Glutamatergic neuron (in vitro differentiated cells): ENCODE results near the gene FUT2. TPM values are rescaled to one million over a fixed set of nuclear protein-coding genes. Genes with fewer than 3 reads are reported as not detected.
A peak's percentile ranks its signal among the peaks of the same experiment; 100 is the strongest.

ENCODE experiments used
- DNase-seq: peaks from one replicate; pipeline ENCODE4 v3.0.0; 2022
- H3K27ac Mint-ChIP-seq: one replicate; pipeline ENCODE4 v1.8.0; 2020; ENCODE audit warnings: mild to moderate bottlenecking, mixed read lengths, inconsistent platforms; ENCODE audit not compliant: unreplicated experiment
- H3K27me3 Mint-ChIP-seq: one replicate; pipeline ENCODE4 v1.8.0; 2020; ENCODE audit warnings: mild to moderate bottlenecking, moderate library complexity, mixed read lengths, inconsistent platforms; ENCODE audit not compliant: unreplicated experiment
- H3K36me3 Mint-ChIP-seq: one replicate; pipeline ENCODE4 v1.8.0; 2020; ENCODE audit warnings: mild to moderate bottlenecking, mixed read lengths, inconsistent platforms; ENCODE audit not compliant: unreplicated experiment
- H3K4me1 Mint-ChIP-seq: one replicate; pipeline ENCODE4 v1.8.0; 2020; ENCODE audit warnings: mild to moderate bottlenecking, low read depth, mixed read lengths, inconsistent platforms; ENCODE audit not compliant: unreplicated experiment
- H3K4me3 Mint-ChIP-seq: one replicate; pipeline ENCODE4 v1.8.0; 2020; ENCODE audit warnings: mild to moderate bottlenecking, mixed read lengths, inconsistent platforms; ENCODE audit not compliant: unreplicated experiment
- H3K9me3 Mint-ChIP-seq: one replicate; pipeline ENCODE4 v1.8.0; 2020; ENCODE audit warnings: mild to moderate bottlenecking, moderate library complexity, mixed read lengths, inconsistent platforms; ENCODE audit not compliant: unreplicated experiment
- total RNA-seq: library from RNA; stranded (reverse); fragmentation: NEBNext Ultra II Directional; extraction: Animal tissue kit (Norgen Biotek cat#: 25700); gene quantifications from one replicate; pipeline ENCODE4 v1.2.1, GENCODE V29; 2021; ENCODE audit not compliant: unreplicated experiment
- TF ChIP-seq, protein P1 (sequence below): fragments of 200-600 bp; sonication (generic); IDR thresholded peaks from one replicate; pipeline ENCODE4 v1.5.0; 2021; ENCODE audit not compliant: partially characterized antibody, unreplicated experiment

Gene FUT2
- total RNA-seq, 1 donor from 2014 or later, result 0.22 TPM

DNA sequence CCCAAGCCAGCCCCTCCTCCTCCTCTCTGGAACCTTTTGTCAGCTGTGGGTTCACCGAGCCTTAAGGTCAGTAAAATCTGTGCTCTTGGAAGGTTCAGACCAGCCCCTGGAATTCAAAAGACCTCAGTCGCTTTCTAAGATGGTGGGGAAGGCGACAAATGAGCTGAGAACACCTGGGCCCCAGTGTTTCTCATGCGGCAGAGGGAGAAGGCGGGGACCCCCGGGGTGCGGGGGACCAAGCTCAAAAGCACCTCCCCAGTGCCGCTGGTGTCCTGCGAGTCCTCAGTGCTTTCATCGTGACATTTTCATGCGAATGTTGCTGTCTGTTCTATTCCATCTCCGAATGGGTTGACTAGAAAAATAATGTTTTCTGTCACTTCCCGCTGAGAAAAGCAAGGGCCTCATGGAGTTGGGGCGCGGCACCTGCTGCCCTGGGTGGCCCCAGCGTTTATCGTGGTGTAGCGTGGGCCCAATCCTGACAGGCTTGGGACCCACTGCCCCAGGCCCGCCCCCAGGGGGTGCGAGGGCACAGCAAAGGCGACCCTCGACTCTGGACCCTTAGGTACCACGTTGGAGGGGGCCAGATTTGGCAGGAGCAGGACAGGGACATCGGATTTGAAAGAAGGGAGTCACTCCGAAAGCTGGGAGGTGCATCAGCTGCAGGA, 22.2 kb upstream of the FUT2 start:
- Mint-ChIP-seq H3K27me3 (peaks cover 3% of the 10 kb centered on the region), H3K36me3 (no peaks in the 10 kb centered on the region), H3K27ac (no peak overlapping the region), H3K4me1 (peaks cover 9% of the 10 kb centered on the region), H3K4me3 (no peak overlapping the region), H3K9me3 (peaks cover 5% of the 10 kb centered on the region)
- TF ChIP-seq, protein P1, sequence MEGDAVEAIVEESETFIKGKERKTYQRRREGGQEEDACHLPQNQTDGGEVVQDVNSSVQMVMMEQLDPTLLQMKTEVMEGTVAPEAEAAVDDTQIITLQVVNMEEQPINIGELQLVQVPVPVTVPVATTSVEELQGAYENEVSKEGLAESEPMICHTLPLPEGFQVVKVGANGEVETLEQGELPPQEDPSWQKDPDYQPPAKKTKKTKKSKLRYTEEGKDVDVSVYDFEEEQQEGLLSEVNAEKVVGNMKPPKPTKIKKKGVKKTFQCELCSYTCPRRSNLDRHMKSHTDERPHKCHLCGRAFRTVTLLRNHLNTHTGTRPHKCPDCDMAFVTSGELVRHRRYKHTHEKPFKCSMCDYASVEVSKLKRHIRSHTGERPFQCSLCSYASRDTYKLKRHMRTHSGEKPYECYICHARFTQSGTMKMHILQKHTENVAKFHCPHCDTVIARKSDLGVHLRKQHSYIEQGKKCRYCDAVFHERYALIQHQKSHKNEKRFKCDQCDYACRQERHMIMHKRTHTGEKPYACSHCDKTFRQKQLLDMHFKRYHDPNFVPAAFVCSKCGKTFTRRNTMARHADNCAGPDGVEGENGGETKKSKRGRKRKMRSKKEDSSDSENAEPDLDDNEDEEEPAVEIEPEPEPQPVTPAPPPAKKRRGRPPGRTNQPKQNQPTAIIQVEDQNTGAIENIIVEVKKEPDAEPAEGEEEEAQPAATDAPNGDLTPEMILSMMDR, result no peak
- no peak for DNase-seq

DNA sequence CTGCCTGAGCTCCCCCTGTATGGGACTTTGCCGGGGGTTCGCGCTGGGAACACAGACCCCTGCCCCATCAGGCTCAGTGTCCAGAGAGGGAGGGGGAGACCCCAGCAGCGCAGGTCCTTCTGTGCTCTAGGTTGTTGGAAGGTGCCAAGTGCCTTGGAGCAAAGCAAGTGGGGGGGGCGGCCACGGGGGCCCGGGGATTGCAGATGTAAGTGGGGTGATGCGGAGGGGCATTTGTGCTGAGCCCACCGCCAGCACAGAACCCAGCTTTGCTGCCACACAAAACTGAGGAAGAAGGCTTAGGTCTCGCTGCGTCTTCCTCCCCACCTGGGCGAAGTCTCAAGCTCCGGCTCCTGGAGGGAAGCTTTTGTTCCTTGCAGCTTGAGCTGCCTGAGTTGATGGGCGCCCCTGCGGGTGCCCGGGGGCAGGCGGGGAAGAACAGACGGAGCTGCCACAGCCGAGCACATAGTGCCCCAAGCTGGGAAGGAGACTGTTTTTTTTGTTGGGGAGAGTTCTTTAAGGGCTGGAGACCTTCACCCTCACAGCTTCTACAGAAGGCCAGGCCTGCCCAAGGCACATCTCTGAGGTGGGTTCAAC, 21.5 kb upstream of the FUT2 start:
- TF ChIP-seq, protein P1, result no peak
- Mint-ChIP-seq H3K27me3 (peaks cover 3% of the 10 kb centered on the region), H3K4me1 (peaks cover 9% of the 10 kb centered on the region), H3K27ac (no peak overlapping the region), H3K9me3 (peaks cover 3% of the 10 kb centered on the region), H3K4me3 (no peak overlapping the region), H3K36me3 (no peaks in the 10 kb centered on the region)
- DNase-seq, result no peak

DNA sequence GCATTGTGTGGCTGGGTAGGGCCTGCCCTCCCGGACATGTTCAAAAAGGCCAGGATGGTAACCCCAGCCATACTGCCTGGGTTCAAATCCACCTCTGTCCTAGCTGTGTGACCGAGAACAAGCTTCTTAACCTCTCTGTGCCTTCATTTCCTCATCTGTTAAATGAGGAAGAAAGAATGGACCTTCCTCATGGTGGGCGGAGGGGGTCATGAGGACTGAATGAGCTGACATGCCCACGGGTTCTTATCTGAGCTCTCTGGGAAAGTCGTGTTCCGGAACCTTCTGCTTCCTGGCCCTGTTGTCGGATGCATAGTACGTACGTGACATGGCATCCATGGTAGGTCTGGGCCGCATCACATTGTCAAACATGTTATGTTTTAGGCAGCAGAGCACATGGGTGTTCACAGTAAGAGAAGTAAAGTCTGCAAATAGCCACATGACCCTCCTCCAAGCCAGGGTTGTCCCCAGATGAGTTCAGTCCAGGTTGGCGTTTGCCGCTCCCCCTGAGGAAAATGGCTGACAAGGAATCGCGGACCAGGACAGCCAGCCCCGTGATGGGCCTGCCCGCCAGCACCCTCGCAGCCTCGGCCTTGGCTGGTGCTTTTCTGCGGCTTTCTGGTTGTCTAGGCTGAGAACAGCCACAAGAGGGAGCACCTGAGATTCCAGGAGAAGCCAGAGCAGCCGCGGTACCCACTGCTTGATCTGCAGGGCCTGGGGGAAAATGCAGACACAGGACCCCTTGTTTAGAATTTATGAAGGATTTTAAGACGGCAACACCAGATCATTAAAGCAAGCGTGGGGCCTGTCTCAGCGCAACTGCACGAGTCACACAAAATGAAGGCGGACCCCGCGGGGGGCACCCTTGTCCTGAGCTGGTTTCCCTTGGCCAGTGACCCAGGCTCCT, 20.6 kb upstream of the FUT2 start:
- H3K27me3 Mint-ChIP-seq, result peaks cover 1% of the 10 kb centered on the region
- peaks cover 9% of the 10 kb centered on the region for H3K4me1 Mint-ChIP-seq
- no peak overlapping the region for H3K4me3 Mint-ChIP-seq
- peak; percentile 83 for DNase-seq
- no peaks in the 10 kb centered on the region for H3K36me3 Mint-ChIP-seq
- H3K9me3 Mint-ChIP-seq, result no peaks in the 10 kb centered on the region
- no peak overlapping the region for H3K27ac Mint-ChIP-seq
- TF ChIP-seq, protein P1, result peak; percentile 81

DNA sequence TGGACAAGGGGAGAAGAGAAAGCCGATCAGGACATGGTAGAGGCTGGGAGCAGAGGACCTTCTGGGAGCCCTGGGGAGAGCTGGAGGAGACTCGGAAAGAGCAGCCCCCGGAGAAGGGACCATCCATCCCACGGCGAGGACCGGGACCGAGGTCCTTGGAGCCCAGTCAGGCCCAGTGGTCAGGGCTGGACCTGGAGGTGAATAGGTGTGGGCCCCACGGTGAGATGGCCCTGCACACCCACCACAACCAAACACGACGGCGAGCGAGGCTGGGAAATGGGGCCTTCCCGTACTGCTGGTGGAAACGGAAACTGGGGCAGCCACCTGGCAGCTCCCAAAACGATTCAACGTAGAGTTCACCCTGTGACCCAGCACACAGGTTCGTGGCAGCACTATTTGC, 19.3 kb upstream of the FUT2 start:
- H3K9me3 Mint-ChIP-seq, result no peaks in the 10 kb centered on the region
- H3K4me3 Mint-ChIP-seq, result no peak overlapping the region
- no peaks in the 10 kb centered on the region for H3K36me3 Mint-ChIP-seq
- no peak overlapping the region for H3K27ac Mint-ChIP-seq
- peaks cover 4% of the 10 kb centered on the region for H3K4me1 Mint-ChIP-seq
- peaks cover 1% of the 10 kb centered on the region for H3K27me3 Mint-ChIP-seq
- no peak for DNase-seq
- TF ChIP-seq, protein P1, result no peak
